ENCODE results near the gene PPBP.

DNA sequence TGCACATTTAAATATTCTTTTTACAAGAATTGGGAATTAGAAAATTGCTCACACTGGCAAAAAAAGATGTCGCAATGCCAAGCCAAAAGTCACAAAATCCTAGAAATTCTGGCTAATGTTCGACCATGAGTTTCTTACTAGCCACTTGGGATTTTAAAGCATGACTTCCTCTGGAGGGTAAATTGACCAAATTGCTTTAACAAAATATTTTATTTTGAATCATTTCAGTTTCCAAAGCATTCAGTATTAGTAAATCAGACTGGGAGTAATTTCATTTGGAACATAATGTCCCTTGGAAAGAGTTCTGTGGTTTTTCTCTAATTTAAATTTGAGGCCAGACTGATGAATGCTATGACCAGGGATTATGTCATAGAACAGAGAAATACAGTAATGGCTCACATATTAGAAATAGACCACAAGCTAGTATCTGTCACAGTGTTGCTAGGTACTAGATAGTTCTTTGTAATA is 18.1 kb upstream of the PPBP start:
- TF ChIP-seq, protein P1, sequence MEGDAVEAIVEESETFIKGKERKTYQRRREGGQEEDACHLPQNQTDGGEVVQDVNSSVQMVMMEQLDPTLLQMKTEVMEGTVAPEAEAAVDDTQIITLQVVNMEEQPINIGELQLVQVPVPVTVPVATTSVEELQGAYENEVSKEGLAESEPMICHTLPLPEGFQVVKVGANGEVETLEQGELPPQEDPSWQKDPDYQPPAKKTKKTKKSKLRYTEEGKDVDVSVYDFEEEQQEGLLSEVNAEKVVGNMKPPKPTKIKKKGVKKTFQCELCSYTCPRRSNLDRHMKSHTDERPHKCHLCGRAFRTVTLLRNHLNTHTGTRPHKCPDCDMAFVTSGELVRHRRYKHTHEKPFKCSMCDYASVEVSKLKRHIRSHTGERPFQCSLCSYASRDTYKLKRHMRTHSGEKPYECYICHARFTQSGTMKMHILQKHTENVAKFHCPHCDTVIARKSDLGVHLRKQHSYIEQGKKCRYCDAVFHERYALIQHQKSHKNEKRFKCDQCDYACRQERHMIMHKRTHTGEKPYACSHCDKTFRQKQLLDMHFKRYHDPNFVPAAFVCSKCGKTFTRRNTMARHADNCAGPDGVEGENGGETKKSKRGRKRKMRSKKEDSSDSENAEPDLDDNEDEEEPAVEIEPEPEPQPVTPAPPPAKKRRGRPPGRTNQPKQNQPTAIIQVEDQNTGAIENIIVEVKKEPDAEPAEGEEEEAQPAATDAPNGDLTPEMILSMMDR (IDR thresholded peaks at IDR 0.05 in 4 of 5, conservative IDR thresholded peaks at IDR 0.05 in 1 of 5) = no peak
- no peak for TF ChIP-seq POLR2A (IDR thresholded peaks at IDR 0.05)
